Stimulated activated CD4-positive, alpha-beta T cell treated with anti-CD3 and anti-CD28 coated beads, Interleukin-12 subunit alpha, Interleukin-12 subunit beta, amount 100 ng/mL, for 4 hours (primary cell): Measurements from ENCODE around the gene ST14.
A peak's percentile ranks its signal among the peaks of the same experiment; 100 is the strongest.
"Not testable (repeated sequence)": the region's sequence is repeated elsewhere in the genome, so short reads cannot be mapped to it uniquely, and the experiment has no call there.

Experiments used
- DNase-seq: peaks from one replicate; pipeline ENCODE4 v3.0.0-alpha.2; 2020

ST14 gene

DNA sequence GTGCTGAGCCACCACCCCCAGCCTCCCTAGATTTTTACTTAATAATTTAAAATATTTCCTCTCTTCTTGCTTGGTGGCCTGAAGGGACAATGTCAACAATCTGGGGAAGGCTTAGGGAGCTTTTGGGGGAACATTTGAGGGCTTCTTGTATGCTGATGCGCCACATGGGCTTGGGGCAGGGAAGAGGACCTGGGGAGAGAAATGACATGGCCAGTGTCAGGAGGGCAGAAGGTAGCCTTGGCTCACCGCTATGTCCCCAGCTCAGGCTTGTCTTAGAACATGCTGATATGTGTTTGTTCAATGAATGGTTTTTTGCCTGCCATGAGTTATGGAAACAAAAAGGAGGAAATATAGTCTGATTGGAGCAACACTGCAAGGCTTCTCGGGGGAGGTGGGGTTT, 51.6 kb downstream of the ST14 start:
- no peak for DNase-seq

- DNase-seq: no peak
Observed at GRCh38 chr11:130211781-130212401, 52.3 kb downstream of the ST14 start.

GRCh38 chr11:130212431-130212961, 52.9 kb downstream of the ST14 start:
- DNase-seq: no peak

DNA sequence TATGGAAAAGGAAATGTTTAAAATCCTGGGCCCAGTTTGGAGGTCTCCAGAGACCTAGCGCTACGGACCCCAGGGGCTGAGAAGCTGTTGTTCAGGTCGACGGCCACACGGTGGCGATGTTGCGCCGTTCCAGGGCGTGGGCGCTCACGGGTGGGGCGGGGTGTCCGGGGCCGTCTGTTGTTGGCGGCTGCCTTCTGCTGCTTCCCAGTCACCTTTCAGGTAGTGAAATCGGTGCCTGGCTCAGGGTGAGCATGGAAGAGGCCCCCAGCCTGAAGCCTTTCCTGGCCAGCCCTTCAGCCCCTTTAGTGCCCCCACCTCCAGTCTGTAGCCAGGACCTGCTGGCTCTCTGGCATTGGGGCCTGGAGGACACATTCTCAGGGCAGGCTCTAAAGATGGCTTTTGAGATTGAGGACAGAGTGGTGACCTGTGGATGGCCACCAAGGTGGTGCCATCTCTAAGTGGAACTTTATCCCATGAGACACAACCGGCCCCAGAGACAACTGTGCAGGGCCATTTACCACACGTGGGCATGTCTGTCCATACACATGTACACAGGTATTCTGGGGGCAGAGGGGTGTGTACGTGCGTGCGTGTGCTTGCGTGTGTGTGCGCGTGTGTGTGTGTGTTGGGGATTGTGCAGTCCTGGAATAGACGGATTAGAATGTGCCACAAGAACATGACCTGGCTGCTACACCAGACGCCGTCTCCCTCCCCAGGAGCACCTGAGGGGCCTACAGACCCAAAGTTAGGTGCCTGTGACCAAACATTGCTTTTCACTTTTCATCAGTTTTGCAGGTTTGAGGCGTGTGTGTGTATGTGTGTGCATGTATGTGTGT, 53.8 kb downstream of the ST14 start:
- DNase-seq: peak; percentile 68

DNA sequence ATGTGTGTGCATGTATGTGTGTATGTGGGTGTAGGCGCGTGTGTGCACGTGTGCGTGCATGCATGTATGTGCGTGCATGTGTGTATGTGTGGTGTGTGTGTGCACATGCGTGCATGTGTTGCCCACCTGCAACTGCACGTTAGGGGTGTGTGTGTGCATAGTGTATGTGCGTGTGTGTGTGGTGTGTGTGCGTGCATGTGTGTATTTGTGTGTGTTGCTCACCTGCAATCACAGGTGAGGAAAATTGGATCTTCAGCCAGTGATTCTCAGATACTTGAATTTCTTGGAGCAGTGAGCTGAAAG, 54.3 kb downstream of the ST14 start:
- DNase-seq: no peak

DNA sequence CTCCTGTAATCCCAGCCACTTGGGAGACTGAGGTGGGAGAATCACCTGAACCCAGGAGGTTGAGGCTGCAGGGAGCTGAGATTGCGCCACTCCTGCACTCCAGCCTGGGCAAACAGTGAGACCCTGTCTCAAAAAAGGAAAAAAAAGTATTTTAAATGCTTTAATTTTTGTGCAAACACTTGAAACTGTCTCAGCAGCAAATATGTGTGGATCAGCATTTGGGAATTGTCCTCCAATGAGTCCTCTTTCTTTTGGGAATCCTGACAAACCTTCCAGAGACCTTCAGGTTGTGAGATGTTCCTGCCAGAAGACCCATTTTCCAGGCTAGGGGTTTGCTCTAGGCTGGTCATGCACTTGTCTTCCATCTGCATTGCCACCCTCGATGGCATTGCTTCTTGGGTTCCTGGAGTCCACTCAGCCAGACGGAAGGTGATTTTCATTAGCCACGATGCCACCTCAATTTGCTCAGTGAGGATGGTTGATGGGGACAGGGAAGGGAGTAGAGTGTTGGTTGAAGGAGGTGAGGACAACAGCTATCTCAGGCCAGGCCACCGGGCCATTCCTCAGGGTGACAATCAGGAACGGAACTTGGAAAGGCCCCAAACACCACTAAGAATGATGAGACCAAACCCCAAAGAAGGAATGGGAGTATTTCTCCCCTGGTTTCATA, 55.4 kb downstream of the ST14 start:
- no peak for DNase-seq

GRCh38 chr11:130215531-130216220, 56.1 kb downstream of the ST14 start:
- DNase-seq: no peak

- DNase-seq: no peak
Observed at GRCh38 chr11:130216221-130216550, 56.6 kb downstream of the ST14 start.

- no peak for DNase-seq
Observed at GRCh38 chr11:130216591-130217132, 57.1 kb downstream of the ST14 start.

- no peak for DNase-seq
Observed at GRCh38 chr11:130217133-130218031, 57.8 kb downstream of the ST14 start.

DNA sequence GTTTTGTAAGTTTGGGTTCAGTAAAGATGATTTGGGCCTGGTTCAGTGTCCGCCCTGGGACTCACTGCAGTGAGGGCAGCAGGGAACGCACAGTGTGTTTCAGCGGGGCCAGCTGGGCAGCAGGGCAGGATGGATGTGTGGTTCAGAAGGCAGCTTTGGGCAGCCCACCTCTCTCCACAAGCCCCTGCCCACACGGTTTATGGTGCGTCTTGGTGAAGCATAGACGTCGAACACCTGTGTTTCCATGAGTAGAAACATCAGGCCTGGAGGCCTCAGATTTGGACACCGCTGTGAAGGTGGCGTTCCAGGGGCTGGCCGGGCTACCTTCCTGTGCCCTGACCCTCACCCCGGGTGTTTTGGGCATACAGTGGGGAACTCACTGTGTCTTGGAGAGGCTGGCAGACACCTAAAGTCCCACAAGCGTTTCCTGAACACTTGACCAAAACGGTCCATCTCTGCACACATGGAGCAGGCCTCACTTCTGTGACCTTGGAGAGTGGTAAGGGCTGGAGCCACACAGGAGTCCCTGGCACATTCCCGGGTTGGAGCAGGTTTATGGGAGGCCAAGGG, 59.0 kb downstream of the ST14 start:
- no peak for DNase-seq

- no peak for DNase-seq
Observed at GRCh38 chr11:130219148-130219547, 59.6 kb downstream of the ST14 start.

- no peak for DNase-seq
Observed at GRCh38 chr11:130220311-130221035, 60.9 kb downstream of the ST14 start.

- DNase-seq: no peak
Observed at GRCh38 chr11:130223291-130223971, 63.8 kb downstream of the ST14 start.

- no peak for DNase-seq
Observed at GRCh38 chr11:130227373-130227772, 67.8 kb downstream of the ST14 start.

GRCh38 chr11:130233486-130233885, 73.9 kb downstream of the ST14 start:
- DNase-seq: not testable (repeated sequence)

GRCh38 chr11:130233888-130234287, 74.3 kb downstream of the ST14 start:
- not testable (repeated sequence) for DNase-seq

GRCh38 chr11:130234315-130234714, 74.7 kb downstream of the ST14 start:
- no peak for DNase-seq

DNA sequence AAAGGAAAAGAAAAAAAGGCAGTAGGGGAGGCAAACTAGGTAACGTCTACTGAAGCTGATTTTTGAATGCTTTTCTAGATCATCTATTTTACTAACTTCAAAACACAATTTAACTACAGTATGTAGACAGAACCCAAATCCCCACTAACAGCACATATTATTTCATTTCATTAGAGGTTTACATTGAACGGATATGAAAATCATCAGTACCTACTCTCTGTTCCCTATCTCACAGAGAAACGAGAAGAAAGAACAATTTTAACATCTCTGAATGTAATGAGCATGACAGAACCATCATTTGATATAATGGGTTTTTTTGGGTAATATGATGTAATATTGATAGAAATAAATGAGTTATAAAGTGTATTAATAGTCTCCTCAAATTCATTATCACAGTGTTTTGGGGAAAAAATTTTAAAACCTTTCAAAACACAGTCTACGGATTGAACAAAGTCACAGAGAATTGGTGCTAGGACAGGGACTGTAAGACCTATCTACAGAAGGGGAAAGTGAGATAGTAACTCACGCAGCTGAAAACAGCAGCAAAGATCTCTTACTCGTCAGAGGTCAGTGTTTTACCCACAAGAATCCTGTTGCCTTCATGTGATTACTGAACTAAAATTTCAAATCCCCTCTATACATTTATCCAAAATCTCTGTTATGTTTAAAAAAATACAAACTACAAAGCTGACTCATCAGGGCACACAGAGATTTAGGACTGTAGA, 77.9 kb downstream of the ST14 start:
- DNase-seq: no peak

DNA sequence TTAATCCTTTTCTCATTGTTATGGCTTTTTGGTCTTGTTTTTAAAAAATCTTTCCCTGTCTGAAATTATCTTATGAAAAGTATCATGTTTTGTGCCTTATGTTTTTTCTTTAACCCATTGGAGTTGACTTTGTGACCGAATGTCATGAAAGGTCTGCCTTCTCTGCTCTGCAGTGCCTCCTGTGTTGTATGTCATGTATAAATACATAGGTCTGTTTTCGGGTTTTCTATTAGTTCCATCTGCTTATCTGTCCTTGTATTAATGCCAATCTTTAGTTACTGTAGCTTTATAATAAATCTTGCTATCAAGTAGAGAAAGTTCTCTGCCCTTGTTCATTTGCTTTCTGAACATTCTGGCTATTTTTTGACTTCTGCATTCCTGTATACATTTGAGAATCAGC, 82.1 kb downstream of the ST14 start:
- DNase-seq: no peak
